HUES64 (cell line): ENCODE results near the gene DEFB115. TPM values are rescaled to one million over a fixed set of nuclear protein-coding genes. Genes with fewer than 3 reads are reported as not detected.
"Not testable (repeated sequence)": the region's sequence is repeated elsewhere in the genome, so short reads cannot be mapped to it uniquely, and the experiment has no call there.

ENCODE experiments used
- H3K27ac ChIP-seq: 2 replicates; pipeline ENCODE4 v1.7.0; 2013; ENCODE audit warnings: low read depth, low read length, inconsistent platforms
- H3K27me3 ChIP-seq: 2 replicates; pipeline ENCODE4 v1.6.1; 2013; ENCODE audit warnings: mild to moderate bottlenecking, low read length; ENCODE audit not compliant: insufficient read depth
- H3K36me3 ChIP-seq: 2 replicates; pipeline ENCODE4 v1.6.1; 2013; ENCODE audit warnings: mild to moderate bottlenecking, low read length; ENCODE audit not compliant: insufficient read depth
- H3K4me1 ChIP-seq: 2 replicates; pipeline ENCODE4 v1.6.1; 2013; ENCODE audit warnings: mild to moderate bottlenecking, low read length, moderate library complexity; ENCODE audit not compliant: insufficient read depth
- H3K4me3 ChIP-seq: 2 replicates; pipeline ENCODE4 v1.5.1; 2013; ENCODE audit warnings: mild to moderate bottlenecking, low read length, moderate library complexity
- H3K9ac ChIP-seq: 2 replicates; pipeline ENCODE4 v1.6.1; 2013; ENCODE audit warnings: mild to moderate bottlenecking, low read depth, low read length
- H3K9me3 ChIP-seq: 2 replicates; pipeline ENCODE4 v1.6.1; 2013; ENCODE audit warnings: low read depth, low read length; ENCODE audit not compliant: insufficient read depth
- whole genome bisulfite sequencing: fragments of 150-250, 120-280 bp; methylation state at CpG from one replicate; pipeline ENCODE4 v1.1.7; 2013; ENCODE audit warnings: missing lambda C conversion rate; 5-methylcytosine and 5-hydroxymethylcytosine counted together
- polyA plus RNA-seq, 2 experiments: library from polyadenylated mRNA; stranded (reverse); fragments of 50-300 nt; gene quantifications; one replicate each; pipeline ENCODE4 v1.2.3, GENCODE V29; 2013

The DEFB115 gene, protein sequence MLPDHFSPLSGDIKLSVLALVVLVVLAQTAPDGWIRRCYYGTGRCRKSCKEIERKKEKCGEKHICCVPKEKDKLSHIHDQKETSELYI
- not detected for polyA plus RNA-seq (2013, experiment 1 of 2)
- polyA plus RNA-seq (2013, experiment 2 of 2): not detected

DNA sequence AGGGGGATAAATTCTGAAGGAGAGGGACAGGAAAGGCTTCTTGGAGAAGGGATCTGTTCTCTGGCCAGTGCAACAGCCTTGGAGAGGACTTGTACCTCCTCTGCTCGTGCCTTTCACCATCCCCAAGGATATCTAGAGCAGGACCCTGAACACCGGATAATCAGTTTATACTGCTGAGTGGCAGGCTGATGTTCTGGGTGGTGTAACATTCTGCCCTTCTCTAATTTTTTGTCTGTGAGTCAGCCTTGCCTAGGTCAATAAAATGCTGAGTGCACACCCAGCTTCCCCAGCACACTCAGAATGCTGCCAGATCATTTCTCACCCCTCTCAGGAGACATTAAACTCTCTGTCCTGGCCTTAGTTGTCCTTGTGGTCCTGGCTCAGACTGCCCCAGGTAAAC lies at the start of gene DEFB115:
Gene DEFB115 (plus strand): TSS at position 301 of the 400 bp plus-strand sequence. CDS start 0 bp downstream, at position 301.
- H3K9ac ChIP-seq: no peak within 1 kb of the TSS
- H3K27ac ChIP-seq: no peak within 1 kb of the TSS
- peaks cover 99% of the 10 kb centered on the region for H3K9me3 ChIP-seq
- H3K36me3 ChIP-seq: no peaks in the 10 kb centered on the region
- no peak within 1 kb of the TSS for H3K4me3 ChIP-seq
- 67% methylated on average over 2 of the region's 2 CpGs for WGBS
- no peaks in the 10 kb centered on the region for H3K4me1 ChIP-seq
- H3K27me3 ChIP-seq: no peaks in the 10 kb centered on the region

DNA sequence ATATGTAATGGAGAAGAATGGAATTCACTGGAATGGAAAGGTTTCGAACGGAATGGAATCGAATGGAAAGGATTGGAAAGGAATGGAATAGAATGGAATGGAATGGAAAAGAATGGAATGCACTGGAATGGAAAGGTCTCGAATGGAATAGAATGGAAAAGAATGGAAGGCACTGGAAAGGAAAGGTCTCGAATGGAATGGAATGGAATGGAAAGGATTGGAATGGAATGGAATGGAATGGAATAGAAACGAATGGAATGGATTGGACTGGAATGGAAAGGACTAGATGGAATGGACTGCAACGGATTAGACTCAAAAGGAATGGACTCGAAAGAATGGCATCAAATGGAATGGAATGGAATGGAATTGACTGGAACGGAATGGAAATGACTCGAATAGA lies 20.5 kb upstream of the DEFB115 start:
- no peak overlapping the region for H3K9ac ChIP-seq
- no peak overlapping the region for H3K4me3 ChIP-seq
- 85% methylated on average over 10 of the region's 10 CpGs for WGBS
- no peaks in the 10 kb centered on the region for H3K27me3 ChIP-seq
- H3K27ac ChIP-seq: no peak overlapping the region
- H3K4me1 ChIP-seq: no peaks in the 10 kb centered on the region
- peaks cover 99% of the 10 kb centered on the region for H3K9me3 ChIP-seq
- no peaks in the 10 kb centered on the region for H3K36me3 ChIP-seq

DNA sequence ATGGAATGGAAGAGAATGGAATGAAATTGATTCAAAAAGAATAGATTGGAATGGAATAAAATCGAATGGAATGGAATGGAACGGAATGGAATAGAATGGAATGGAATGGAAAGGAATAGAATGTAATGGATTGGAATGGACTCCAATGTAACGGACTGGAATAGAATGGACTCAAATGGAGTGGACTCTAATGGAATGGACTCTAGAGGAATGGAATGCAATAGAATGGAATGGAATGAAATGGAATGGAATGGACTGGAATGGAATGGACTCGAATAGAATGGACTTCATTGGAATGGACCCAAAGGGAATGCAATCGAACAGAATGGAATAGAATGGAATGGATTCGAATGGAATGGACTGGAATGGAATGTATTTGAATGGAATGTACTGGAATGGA lies 19.7 kb upstream of the DEFB115 start:
- Histone ChIP-seq H3K9ac (no peak overlapping the region), H3K36me3 (no peaks in the 10 kb centered on the region), H3K4me3 (no peak overlapping the region), H3K9me3 (peaks cover 99% of the 10 kb centered on the region), H3K27me3 (no peaks in the 10 kb centered on the region), H3K27ac (no peak overlapping the region), H3K4me1 (no peaks in the 10 kb centered on the region)
- 82% methylated on average over 6 of the region's 6 CpGs for WGBS

DNA sequence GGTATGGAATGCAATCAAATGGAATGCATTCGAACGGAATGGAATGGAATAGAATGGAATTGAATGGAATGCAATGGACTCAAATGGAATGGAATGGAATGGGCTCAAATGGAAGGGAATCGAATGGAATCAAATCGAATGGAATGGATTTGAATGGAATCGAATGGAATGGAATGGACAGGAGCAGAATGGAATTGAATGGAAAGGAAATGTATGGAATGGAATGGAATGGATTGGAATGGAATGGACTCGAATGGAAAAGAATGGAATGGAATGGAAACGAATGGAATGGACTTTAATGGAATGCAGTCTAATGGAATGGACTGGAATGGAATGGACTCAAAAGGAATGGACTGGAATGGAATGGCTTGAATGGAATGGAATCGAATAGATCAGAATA lies 18.3 kb upstream of the DEFB115 start:
- Histone ChIP-seq H3K9me3 (peaks cover 99% of the 10 kb centered on the region), H3K4me1 (no peaks in the 10 kb centered on the region), H3K4me3 (no peak overlapping the region), H3K9ac (no peak overlapping the region), H3K27ac (no peak overlapping the region), H3K36me3 (no peaks in the 10 kb centered on the region), H3K27me3 (no peaks in the 10 kb centered on the region)
- 84% methylated on average over 8 of the region's 8 CpGs for WGBS

DNA sequence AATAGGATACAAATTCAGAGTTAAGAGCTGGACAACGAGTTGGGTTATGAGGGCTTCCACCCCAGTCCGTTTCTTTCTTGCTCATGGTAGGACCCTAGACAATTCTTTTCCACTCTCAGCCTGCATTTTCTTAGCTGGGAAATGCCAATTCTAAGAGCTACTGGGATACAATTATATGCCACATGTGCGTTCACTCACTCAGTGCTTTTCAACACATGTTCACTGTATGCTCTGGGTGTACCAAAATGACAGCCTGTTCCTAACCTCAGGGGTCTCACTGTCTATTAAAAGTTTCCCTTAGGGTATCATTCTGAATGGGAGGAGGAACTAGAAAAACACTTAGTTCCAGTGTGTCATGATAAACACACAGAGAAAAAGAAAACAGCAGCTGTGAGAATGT lies 505 bp upstream of the DEFB115 start:
- no peak overlapping the region for H3K9ac ChIP-seq
- H3K9me3 ChIP-seq: peaks cover 99% of the 10 kb centered on the region
- WGBS: 48% methylated on average over 3 of the region's 3 CpGs

DNA sequence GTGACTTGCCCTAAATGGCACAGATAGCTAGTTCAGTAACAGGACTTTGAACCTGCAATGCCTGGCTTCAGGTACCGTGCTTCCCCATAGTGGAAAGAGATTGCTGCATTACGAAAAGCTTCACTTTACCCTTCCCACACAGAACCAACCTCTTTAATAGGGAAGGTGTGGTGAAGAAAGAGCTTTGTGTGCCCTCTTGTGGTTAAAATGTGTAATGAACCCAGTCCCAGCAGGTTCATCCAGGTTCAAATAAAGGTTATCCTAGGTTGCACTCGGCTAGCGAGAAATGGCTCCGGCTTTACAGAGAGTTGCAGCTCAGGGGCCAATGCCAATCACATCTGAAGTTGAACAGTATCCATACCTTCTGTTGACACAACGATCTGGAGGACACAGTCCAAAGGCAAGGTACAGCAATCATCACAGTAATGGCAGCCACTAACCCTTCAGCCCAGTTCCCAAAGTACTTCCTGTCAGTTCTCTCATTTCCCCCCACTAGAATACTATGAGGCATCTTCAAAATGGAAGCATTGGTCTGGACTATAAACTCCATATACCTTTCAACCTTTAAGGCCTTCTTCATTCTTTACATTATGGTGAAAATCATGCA lies 3.0 kb downstream of the DEFB115 start:
- Histone ChIP-seq H3K27ac (no peak overlapping the region), H3K9me3 (peaks cover 74% of the 10 kb centered on the region), H3K4me3 (no peak overlapping the region), H3K27me3 (no peaks in the 10 kb centered on the region), H3K9ac (no peak overlapping the region), H3K4me1 (no peaks in the 10 kb centered on the region), H3K36me3 (no peaks in the 10 kb centered on the region)
- WGBS: 84% methylated on average over 5 of the region's 6 CpGs

More for the DNA sequence above, 505 bp upstream of the DEFB115 start:
- Histone ChIP-seq H3K4me1 (no peaks in the 10 kb centered on the region), H3K36me3 (no peaks in the 10 kb centered on the region), H3K27me3 (no peaks in the 10 kb centered on the region), H3K27ac (no peak overlapping the region), H3K4me3 (no peak overlapping the region)

DNA sequence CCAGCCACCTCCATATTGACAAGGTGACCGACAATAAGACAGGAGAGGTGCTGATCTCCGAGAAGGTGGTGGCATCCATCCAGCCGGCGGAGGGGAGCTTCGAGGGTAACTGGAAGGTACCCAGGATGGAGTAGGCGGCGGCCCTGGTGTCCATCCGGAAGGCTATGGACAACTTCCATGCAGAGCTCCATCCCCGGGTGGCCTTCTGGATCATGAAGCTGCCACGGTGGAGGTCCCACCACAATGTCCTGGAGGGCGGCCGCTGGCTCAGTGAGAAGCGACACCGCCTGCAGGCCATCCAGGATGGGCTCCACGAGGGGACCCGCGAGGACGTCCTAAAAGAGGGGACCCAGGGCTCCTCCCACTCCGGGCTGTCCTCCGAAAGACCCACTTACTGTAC lies 17.0 kb downstream of the DEFB115 start:
- Histone ChIP-seq H3K9me3 (peaks cover 91% of the 10 kb centered on the region), H3K4me1 (no peaks in the 10 kb centered on the region)
- 93% methylated on average over 20 of the region's 20 CpGs for WGBS

DNA sequence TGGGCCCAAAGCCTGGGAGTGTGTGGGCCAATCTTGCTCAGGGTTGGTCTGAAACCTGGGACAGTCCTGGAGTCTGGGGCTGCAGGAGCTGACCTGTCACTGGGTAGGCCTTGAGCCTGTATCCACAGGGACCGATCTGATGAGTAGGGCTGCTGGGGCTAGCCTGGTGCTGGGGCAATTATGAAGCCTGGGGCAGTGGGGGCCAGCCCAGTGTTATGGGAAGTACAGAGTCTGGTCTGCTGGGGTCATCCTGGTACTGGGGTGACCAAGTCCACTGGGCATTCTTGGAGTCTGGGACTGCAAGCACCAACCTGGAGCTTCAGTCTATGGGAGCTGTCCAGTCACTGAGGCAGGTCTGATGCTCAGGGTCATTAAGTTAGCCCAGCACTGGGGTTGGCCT lies 20.7 kb downstream of the DEFB115 start:
- H3K27ac ChIP-seq: no peak overlapping the region
- H3K4me1 ChIP-seq: no peaks in the 10 kb centered on the region
- 88% methylated on average over 1 of the region's 1 CpG for WGBS
- no peak overlapping the region for H3K9ac ChIP-seq
- no peak overlapping the region for H3K4me3 ChIP-seq
- no peaks in the 10 kb centered on the region for H3K36me3 ChIP-seq
- no peaks in the 10 kb centered on the region for H3K27me3 ChIP-seq
- peaks cover 93% of the 10 kb centered on the region for H3K9me3 ChIP-seq

More for the DNA sequence above, 17.0 kb downstream of the DEFB115 start:
- H3K27ac ChIP-seq: no peak overlapping the region
- H3K27me3 ChIP-seq: no peaks in the 10 kb centered on the region
- H3K4me3 ChIP-seq: no peak overlapping the region
- H3K9ac ChIP-seq: no peak overlapping the region
- no peaks in the 10 kb centered on the region for H3K36me3 ChIP-seq

DNA sequence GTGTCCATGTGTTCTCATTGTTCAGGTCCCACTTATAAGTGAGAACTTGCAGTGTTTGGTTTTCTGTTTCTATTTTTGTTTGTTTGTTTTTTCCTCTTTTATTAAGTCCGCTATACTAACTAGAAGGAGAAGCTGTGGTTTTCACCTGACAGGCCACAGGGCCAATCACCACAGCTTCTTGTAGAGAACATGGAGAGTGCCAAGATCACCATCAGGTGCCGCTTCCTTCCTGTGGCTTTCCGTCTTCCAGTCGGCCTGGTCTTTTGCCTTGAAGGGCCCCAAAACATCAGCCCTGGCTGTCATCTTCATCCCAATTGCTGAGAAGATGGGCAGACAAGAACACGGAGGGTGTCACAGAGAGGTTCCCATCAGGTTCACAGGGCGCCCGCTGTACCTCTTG lies 27.5 kb downstream of the DEFB115 start:
- not testable (repeated sequence) for H3K9ac ChIP-seq
- peaks cover 98% of the 10 kb centered on the region for H3K9me3 ChIP-seq

DNA sequence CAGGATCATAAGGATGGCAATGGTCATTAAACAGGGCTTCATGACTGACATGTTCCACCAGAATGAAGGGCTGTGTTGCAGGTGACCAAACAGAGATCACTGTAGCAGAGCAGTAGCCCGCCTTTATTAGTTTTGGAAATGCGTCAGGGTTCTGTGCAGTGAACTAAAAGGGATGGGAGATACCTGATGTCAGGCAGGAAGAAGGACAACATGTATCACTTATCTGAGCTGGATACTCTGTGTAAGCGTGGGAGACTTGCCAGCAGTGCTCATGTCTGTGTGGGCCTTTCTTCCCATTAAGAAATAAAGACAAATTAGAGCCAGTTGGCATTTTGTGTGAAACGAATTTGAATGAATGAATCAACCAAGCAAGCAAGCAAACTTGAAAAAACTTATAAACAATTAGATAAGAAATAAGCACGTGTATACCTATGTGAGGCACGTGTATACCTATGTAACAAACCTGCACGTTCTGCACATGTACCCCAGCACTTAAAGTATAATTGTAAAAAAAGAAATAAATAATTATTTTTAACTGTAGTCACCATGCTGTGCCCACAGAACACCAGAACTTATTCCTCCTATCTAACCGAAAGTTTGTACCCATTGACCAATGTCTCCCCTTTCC lies 51.2 kb downstream of the DEFB115 start, which contains the start of gene DEFB116:
Gene DEFB116 (minus strand): TSS at position 51 of the 628 bp plus-strand sequence. CDS start 0 bp downstream, at position 51.
- Histone ChIP-seq H3K4me3 (no peak within 1 kb of the TSS), H3K9ac (no peak within 1 kb of the TSS), H3K9me3 (peaks cover 94% of the 10 kb centered on the region), H3K4me1 (no peaks in the 10 kb centered on the region), H3K27ac (no peak within 1 kb of the TSS), H3K27me3 (no peaks in the 10 kb centered on the region), H3K36me3 (no peaks in the 10 kb centered on the region)
- 65% methylated on average over 5 of the region's 8 CpGs for WGBS

More for the DNA sequence above, 27.5 kb downstream of the DEFB115 start:
- not testable (repeated sequence) for H3K36me3 ChIP-seq, H3K4me1 ChIP-seq, H3K27me3 ChIP-seq, H3K4me3 ChIP-seq, H3K27ac ChIP-seq
- 87% methylated on average over 7 of the region's 7 CpGs for WGBS
